ENCODE data around the gene CANT1.

CANT1 gene

GRCh38 chr17:79007504-79008381 is 1.8 kb downstream of the CANT1 start:
- DNase-seq, result no peak

- DNase-seq, result no peak
These were observed 2.6 kb downstream of the CANT1 start for GRCh38 chr17:79006794-79007503.

- DNase-seq, result no peak
These were observed 3.5 kb downstream of the CANT1 start for GRCh38 chr17:79006046-79006445.

- DNase-seq, result no peak
These were observed 4.3 kb downstream of the CANT1 start for GRCh38 chr17:79005063-79005861.

GRCh38 chr17:79003661-79004411 is 5.7 kb downstream of the CANT1 start:
- DNase-seq, result no peak

GRCh38 chr17:79002796-79003593 is 6.6 kb downstream of the CANT1 start:
- no peak for DNase-seq

- DNase-seq, result no peak
These were observed 7.3 kb downstream of the CANT1 start for GRCh38 chr17:79002291-79002690.

- DNase-seq, result no peak
These were observed 8.2 kb downstream of the CANT1 start for GRCh38 chr17:79001190-79002020.

- DNase-seq, result no peak
These were observed 9.0 kb downstream of the CANT1 start for GRCh38 chr17:79000396-79001189.

GRCh38 chr17:78999947-79000395 is 9.6 kb downstream of the CANT1 start:
- no peak for DNase-seq

GRCh38 chr17:78999056-78999768 is 10.4 kb downstream of the CANT1 start:
- no peak for DNase-seq

- no peak for DNase-seq
These were observed 11.1 kb downstream of the CANT1 start for GRCh38 chr17:78998311-78999055.

GRCh38 chr17:78997881-78998280 is 11.7 kb downstream of the CANT1 start:
- DNase-seq, result no peak

GRCh38 chr17:78997231-78997741 is 12.3 kb downstream of the CANT1 start:
- no peak for DNase-seq

GRCh38 chr17:78996781-78997201 is 12.8 kb downstream of the CANT1 start:
- no peak for DNase-seq

GRCh38 chr17:78995761-78996451 is 13.7 kb downstream of the CANT1 start:
- no peak for DNase-seq

- DNase-seq, result no peak
These were observed 14.4 kb downstream of the CANT1 start for GRCh38 chr17:78995022-78995760.

All from T1000 (cell line).